Amygdala (tissue), 56 donors: ENCODE measurements around the gene FERMT1.
"Not testable (repeated sequence)": the region's sequence is repeated elsewhere in the genome, so short reads cannot be mapped to it uniquely, and the experiment has no call there.

Experiments used
- DNase-seq, 56 donors: peaks; one replicate each; lab custom pipeline; 2025; lab: John Stamatoyannopoulos, UW

Gene FERMT1

GRCh38 chr20:6041808-6042265, 81.0 kb downstream of the FERMT1 start:
- DNase-seq: no peak

- no peak for DNase-seq
Measured at GRCh38 chr20:6040958-6041807, 81.6 kb downstream of the FERMT1 start.

- no peak for DNase-seq
Measured at GRCh38 chr20:6040540-6040939, 82.3 kb downstream of the FERMT1 start.

GRCh38 chr20:6039766-6040165, 83.1 kb downstream of the FERMT1 start:
- DNase-seq: no peak

- DNase-seq: peak in 24 of 56 donors; percentile 4 to 62 (median 27)
Measured at GRCh38 chr20:6038256-6038655, 84.6 kb downstream of the FERMT1 start.

GRCh38 chr20:6037082-6037481, 85.7 kb downstream of the FERMT1 start:
- DNase-seq: no peak

GRCh38 chr20:6036213-6036612, 86.6 kb downstream of the FERMT1 start:
- no peak for DNase-seq

- no peak for DNase-seq
Measured at GRCh38 chr20:6034134-6034969, 88.5 kb downstream of the FERMT1 start.

- not testable (repeated sequence) for DNase-seq
Measured at GRCh38 chr20:6032907-6033306, 89.9 kb downstream of the FERMT1 start.

GRCh38 chr20:6030453-6031080, 92.3 kb downstream of the FERMT1 start:
- DNase-seq: no peak

GRCh38 chr20:6029538-6029937, 93.3 kb downstream of the FERMT1 start:
- no peak for DNase-seq

- DNase-seq: no peak
Measured at GRCh38 chr20:6028818-6029217, 94.0 kb downstream of the FERMT1 start.

GRCh38 chr20:6026051-6026450, 96.8 kb downstream of the FERMT1 start:
- DNase-seq: peak in 5 of 56 donors; percentile 8 to 52 (median 27)
